Measurements from ENCODE around the gene PSMD14. TPM values are rescaled to one million over a fixed set of nuclear protein-coding genes. Genes with fewer than 3 reads are reported as not detected.
A peak's percentile ranks its signal among the peaks of the same experiment; 100 is the strongest.

The PSMD14 gene
- total and polyA plus RNA-seq, 2 of the 13 experiments (the other 11 are each of a cell fraction or from before 2014, with no cell fraction given), result 60.6 to 149 TPM

DNA sequence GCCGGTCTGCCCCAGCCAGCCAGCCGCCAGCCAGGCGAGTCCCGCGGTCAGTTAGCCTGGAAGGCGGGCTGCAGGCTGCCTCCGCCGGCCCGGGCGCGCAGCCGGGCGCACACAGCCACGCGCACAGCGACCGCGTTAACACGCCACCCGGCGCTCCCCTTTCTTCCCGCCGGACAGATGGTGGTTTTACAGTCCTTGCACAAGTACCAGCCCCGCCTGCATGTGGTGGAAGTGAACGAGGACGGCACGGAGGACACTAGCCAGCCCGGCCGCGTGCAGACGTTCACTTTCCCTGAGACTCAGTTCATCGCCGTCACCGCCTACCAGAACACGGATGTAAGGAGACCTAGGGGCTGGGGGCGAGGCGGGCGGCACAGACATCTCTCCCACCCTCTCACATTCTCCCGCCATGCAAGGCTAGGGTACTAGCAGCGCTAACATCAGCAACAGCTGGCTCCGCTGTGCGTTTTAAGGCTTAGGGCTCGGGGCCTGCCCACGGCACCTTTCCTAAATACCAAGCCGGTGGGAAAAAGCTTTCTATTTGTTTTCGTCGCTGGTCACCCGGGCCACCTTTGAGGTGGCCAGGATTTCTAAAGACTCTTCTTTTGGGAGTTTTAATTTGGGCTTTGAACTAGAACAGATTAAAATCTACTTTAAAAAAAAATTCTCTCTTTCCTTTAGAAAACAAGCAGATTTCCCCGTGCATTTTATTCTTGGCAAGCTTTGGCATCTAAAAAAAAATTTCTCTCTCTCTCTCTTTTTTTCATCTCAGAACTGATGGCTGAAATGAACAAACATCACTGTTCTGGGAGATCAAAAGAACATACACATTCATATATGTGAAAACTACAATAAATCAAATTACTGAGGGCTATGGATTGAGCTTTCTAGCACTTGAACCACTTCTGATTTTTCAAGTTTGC is 110.8 kb downstream of the PSMD14 start (continued):
- TF ChIP-seq ZNF30 (CRISPR knock-in tag; IDR thresholded peaks at IDR 0.05) (no peak), DMAP1 (CRISPR knock-in tag; IDR thresholded peaks at IDR 0.05) (no peak), MLLT10 (CRISPR knock-in tag; IDR thresholded peaks at IDR 0.05) (no peak), EZH2 (conservative IDR thresholded peaks at IDR 0.05; ENCODE audit: low read depth, low read length) (peak; percentile 98), MAFK (conservative IDR thresholded peaks at IDR 0.05 in 1 of 2, IDR thresholded peaks at IDR 0.05 in 1 of 2; ENCODE audit: low read length in 2 of 2) (no peak), AHR (CRISPR knock-in tag; IDR thresholded peaks at IDR 0.05) (no peak), JDP2 (CRISPR knock-in tag; IDR thresholded peaks at IDR 0.05; ENCODE audit: borderline replicate concordance) (no peak), ZNF143 (CRISPR knock-in tag; IDR thresholded peaks at IDR 0.05) (no peak), TGIF2 (CRISPR knock-in tag; IDR thresholded peaks at IDR 0.05) (no peak), TCF7L2 (IDR thresholded peaks at IDR 0.05; ENCODE audit: low read depth, low read length) (no peak), HOXD1 (CRISPR knock-in tag; IDR thresholded peaks at IDR 0.05) (no peak), FOXC1 (CRISPR knock-in tag; IDR thresholded peaks at IDR 0.05; ENCODE audit: borderline replicate concordance) (no peak), SP4 (CRISPR knock-in tag; IDR thresholded peaks at IDR 0.05) (no peak), LCORL (IDR thresholded peaks at IDR 0.05) (no peak), LCORL (CRISPR knock-in tag; IDR thresholded peaks at IDR 0.05) (no peak), ZNF44 (CRISPR knock-in tag; IDR thresholded peaks at IDR 0.05) (no peak), ZNF883 (CRISPR knock-in tag; IDR thresholded peaks at IDR 0.05; ENCODE audit: not compliant biosample characterization) (peak; percentile 70), ZFYVE20 (CRISPR knock-in tag; IDR thresholded peaks at IDR 0.05; ENCODE audit: borderline replicate concordance, low read depth) (no peak), TP53 (CRISPR knock-in tag; conservative IDR thresholded peaks at IDR 0.05) (no peak), ZMYM3 (CRISPR knock-in tag; IDR thresholded peaks at IDR 0.05) (no peak), ZNF12 (CRISPR knock-in tag; IDR thresholded peaks at IDR 0.05) (no peak), ZNF138 (CRISPR knock-in tag; IDR thresholded peaks at IDR 0.05; ENCODE audit: low read depth) (no peak)
- TF ChIP-seq, protein P1, sequence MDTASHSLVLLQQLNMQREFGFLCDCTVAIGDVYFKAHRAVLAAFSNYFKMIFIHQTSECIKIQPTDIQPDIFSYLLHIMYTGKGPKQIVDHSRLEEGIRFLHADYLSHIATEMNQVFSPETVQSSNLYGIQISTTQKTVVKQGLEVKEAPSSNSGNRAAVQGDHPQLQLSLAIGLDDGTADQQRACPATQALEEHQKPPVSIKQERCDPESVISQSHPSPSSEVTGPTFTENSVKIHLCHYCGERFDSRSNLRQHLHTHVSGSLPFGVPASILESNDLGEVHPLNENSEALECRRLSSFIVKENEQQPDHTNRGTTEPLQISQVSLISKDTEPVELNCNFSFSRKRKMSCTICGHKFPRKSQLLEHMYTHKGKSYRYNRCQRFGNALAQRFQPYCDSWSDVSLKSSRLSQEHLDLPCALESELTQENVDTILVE (CRISPR knock-in tag; IDR thresholded peaks at IDR 0.05), result no peak
- TF ChIP-seq, protein P2, sequence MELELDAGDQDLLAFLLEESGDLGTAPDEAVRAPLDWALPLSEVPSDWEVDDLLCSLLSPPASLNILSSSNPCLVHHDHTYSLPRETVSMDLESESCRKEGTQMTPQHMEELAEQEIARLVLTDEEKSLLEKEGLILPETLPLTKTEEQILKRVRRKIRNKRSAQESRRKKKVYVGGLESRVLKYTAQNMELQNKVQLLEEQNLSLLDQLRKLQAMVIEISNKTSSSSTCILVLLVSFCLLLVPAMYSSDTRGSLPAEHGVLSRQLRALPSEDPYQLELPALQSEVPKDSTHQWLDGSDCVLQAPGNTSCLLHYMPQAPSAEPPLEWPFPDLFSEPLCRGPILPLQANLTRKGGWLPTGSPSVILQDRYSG (CRISPR knock-in tag; IDR thresholded peaks at IDR 0.05), result no peak
- TF ChIP-seq, protein P3, sequence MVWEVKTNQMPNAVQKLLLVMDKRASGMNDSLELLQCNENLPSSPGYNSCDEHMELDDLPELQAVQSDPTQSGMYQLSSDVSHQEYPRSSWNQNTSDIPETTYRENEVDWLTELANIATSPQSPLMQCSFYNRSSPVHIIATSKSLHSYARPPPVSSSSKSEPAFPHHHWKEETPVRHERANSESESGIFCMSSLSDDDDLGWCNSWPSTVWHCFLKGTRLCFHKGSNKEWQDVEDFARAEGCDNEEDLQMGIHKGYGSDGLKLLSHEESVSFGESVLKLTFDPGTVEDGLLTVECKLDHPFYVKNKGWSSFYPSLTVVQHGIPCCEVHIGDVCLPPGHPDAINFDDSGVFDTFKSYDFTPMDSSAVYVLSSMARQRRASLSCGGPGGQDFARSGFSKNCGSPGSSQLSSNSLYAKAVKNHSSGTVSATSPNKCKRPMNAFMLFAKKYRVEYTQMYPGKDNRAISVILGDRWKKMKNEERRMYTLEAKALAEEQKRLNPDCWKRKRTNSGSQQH (CRISPR knock-in tag; IDR thresholded peaks at IDR 0.05; ENCODE audit: low read depth), result no peak

Data from HepG2 (cell line).